Cardiac muscle cell (in vitro differentiated cells and primary cell): ENCODE results near the gene TM4SF18. TPM values are rescaled to one million over a fixed set of nuclear protein-coding genes. Genes with fewer than 3 reads are reported as not detected.

ENCODE experiments used
- DNase-seq, 2 donors: peaks; one replicate each; pipeline versions ENCODE4 v3.0.0 to v3.0.0-alpha.2; 2010 to 2017; ENCODE audit warnings: low read depth in 1 of 2, low spot score in 1 of 2
- H3K27ac ChIP-seq: fragments of 200-600 bp; sonication (generic); 2 replicates; pipeline ENCODE4 v1.5.1; 2016
- H3K27me3 ChIP-seq: fragments of 200-600 bp; sonication (generic); 2 replicates; pipeline ENCODE4 v1.6.0; 2016; ENCODE audit warnings: control low read depth
- H3K36me3 ChIP-seq: fragments of 200-600 bp; sonication (generic); 2 replicates; pipeline ENCODE4 v1.5.1; 2016; ENCODE audit warnings: control low read depth
- H3K4me1 ChIP-seq: fragments of 200-600 bp; sonication (generic); 2 replicates; pipeline ENCODE4 v1.8.1; 2017; ENCODE audit warnings: low read depth, mild to moderate bottlenecking, mixed run types
- H3K4me3 ChIP-seq: fragments of 200-600 bp; sonication (generic); 2 replicates; pipeline ENCODE4 v1.5.1; 2016; ENCODE audit warnings: mild to moderate bottlenecking
- H3K9me3 ChIP-seq: fragments of 200-600 bp; sonication (generic); 2 replicates; pipeline ENCODE4 v1.5.1; 2017; ENCODE audit warnings: low read depth, mild to moderate bottlenecking, control low read depth
- CTCF ChIP-seq: IDR thresholded peaks from 2 replicates; pipeline ENCODE4 v1.5.1; 2012; ENCODE audit warnings: low read depth, mild to moderate bottlenecking, low read length
- polyA plus RNA-seq: library from polyadenylated mRNA; unstranded; fragments of >200 nt; fragmentation: Nextera tagmentation; extraction: Ambion mirVana; gene quantifications from 2 replicates; pipeline ENCODE4 v1.2.1, GENCODE V29; 2016
- total RNA-seq: library from RNA; depleted of rRNA; stranded (reverse); fragments of >200 nt; gene quantifications from 2 replicates; pipeline ENCODE4 v1.2.3, GENCODE V29; 2016

The TM4SF18 gene
- total and polyA plus RNA-seq, 2 experiments from 2014 or later = 0.33 TPM; not detected in 1

GRCh38 chr3:149369991-149370866, 36.8 kb upstream of the TM4SF18 start:
- no peak for TF ChIP-seq CTCF
- Histone ChIP-seq H3K9me3 (no peaks in the 10 kb centered on the region), H3K36me3 (no peaks in the 10 kb centered on the region), H3K4me3 (no peak overlapping the region), H3K27me3 (no peaks in the 10 kb centered on the region), H3K4me1 (no peaks in the 10 kb centered on the region), H3K27ac (no peak overlapping the region)
- DNase-seq = peak in 1 of 2 donors; percentile 19

GRCh38 chr3:149368674-149369497, 35.5 kb upstream of the TM4SF18 start:
- H3K27ac ChIP-seq = no peak overlapping the region

GRCh38 chr3:149368201-149368673, 34.8 kb upstream of the TM4SF18 start:
- Histone ChIP-seq H3K4me3 (no peak overlapping the region), H3K27me3 (no peaks in the 10 kb centered on the region), H3K27ac (no peak overlapping the region), H3K36me3 (no peaks in the 10 kb centered on the region), H3K9me3 (no peaks in the 10 kb centered on the region), H3K4me1 (no peaks in the 10 kb centered on the region)
- no peak for DNase-seq
- no peak for TF ChIP-seq CTCF

More at GRCh38 chr3:149368674-149369497, 35.5 kb upstream of the TM4SF18 start:
- TF ChIP-seq CTCF = no peak
- no peaks in the 10 kb centered on the region for H3K4me1 ChIP-seq
- H3K36me3 ChIP-seq = no peaks in the 10 kb centered on the region
- DNase-seq = peak in 1 of 2 donors; percentile 8
- H3K27me3 ChIP-seq = no peaks in the 10 kb centered on the region
- no peaks in the 10 kb centered on the region for H3K9me3 ChIP-seq
- no peak overlapping the region for H3K4me3 ChIP-seq

GRCh38 chr3:149366941-149367840, 33.8 kb upstream of the TM4SF18 start:
- no peak for TF ChIP-seq CTCF
- Histone ChIP-seq H3K27me3 (no peaks in the 10 kb centered on the region), H3K27ac (no peak overlapping the region), H3K4me1 (no peaks in the 10 kb centered on the region), H3K9me3 (no peaks in the 10 kb centered on the region), H3K4me3 (no peak overlapping the region), H3K36me3 (no peaks in the 10 kb centered on the region)
- peak in 1 of 2 donors; percentile 47 for DNase-seq

GRCh38 chr3:149366031-149366430, 32.6 kb upstream of the TM4SF18 start:
- TF ChIP-seq CTCF = no peak
- no peaks in the 10 kb centered on the region for H3K4me1 ChIP-seq
- no peaks in the 10 kb centered on the region for H3K27me3 ChIP-seq
- H3K4me3 ChIP-seq = no peak overlapping the region
- H3K27ac ChIP-seq = no peak overlapping the region
- no peaks in the 10 kb centered on the region for H3K36me3 ChIP-seq
- no peaks in the 10 kb centered on the region for H3K9me3 ChIP-seq
- no peak for DNase-seq
